ENCODE data around the gene NECTIN2. TPM values are rescaled to one million over a fixed set of nuclear protein-coding genes. Genes with fewer than 3 reads are reported as not detected.
"Not testable (repeated sequence)": the region's sequence is repeated elsewhere in the genome, so short reads cannot be mapped to it uniquely, and the experiment has no call there.

Gene NECTIN2
- total RNA-seq, 1 donor from 2014 or later, result 60.0 TPM

DNA sequence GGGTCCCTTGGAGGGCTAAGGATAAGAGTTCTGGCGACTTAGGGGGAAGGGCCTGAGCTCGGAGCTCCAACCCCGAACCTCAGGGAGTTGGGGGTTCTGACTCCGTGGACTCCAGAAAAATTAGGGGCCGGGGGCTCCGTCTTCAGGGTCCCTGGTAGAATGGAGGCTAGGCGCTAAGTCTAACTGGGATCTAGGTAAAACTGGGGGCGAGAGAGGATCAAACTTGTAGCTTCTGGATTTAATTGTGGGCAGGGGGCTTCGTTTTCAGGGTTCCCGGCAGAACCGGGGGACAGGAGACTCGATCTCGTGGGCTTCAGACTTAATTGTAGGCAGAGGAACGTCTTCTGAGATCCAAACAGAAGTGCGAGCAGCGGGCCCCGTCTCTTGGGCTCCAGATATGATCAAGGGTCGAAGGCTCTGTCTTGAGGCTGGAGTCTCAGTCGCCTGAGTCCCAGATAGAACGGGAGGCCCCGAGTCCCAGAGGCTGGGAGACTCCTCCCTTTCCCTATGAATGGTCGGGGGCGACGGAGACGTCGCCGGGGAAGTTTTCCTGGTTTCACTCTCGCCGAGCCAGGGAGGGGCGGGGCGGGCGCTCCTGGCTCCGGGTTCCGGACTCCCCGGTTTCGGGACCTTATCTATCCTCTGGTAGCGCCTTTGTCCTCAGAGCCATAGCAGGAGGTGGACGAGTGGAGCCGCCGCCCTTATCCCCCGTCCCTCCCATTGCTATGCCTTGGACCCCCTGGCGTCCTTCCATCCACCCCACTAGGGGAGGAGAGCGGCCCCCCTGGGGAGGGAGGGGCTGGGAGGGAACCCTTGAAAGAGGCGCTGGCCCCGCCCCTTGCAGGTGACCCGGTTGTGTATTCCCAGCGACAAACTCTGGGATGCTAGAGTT lies 1.3 kb downstream of the NECTIN2 start:
- intact Hi-C loops (cut with DNase I), result loop anchor here (2.0 to 10.0 kb wide), 3 partner anchors 23 to 123 kb away; partner anchors contain the start of gene TOMM40

DNA sequence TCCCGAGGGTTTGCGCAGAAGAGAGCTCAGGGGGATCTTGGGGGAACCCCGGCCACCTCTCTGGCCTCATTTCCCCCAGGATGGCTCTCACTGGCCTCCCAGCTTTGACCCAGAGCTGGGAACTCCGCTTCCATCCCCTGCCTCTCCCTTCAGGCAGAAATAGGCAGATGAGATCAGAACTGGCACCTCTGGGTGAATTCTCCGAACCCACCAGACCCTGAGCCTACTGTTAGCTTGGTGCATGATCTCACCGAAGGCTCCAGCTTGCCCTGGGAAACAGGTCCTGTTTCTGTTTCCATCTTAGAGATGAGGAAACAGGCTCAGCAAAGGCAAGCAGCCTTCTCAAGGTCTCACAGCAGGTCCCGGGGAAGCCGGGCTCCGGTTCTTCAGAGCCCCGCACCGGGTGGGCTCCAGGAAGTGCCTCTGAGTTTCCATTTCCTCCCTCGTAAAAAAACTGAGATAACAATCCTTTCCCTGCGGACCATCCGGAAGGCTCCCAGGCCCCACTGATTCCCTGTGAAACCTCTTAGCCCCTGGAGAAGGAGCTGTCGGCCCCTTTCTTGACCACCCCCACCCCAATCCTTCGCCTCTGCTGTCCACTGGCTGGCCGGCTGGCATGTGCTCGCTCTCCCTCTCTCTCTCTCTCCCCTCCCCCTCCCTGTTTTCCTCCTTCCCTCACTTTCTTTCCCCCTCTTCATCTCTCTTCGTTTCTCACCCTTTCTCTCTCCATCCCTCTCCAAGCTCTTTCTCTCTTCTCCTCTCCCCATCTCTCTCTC lies 2.1 kb downstream of the NECTIN2 start:
- DNase-seq (ENCODE audit: low spot score), result no peak
- intact Hi-C loops (cut with DNase I), result loop anchor here (2.0 to 10.0 kb wide), 2 partner anchors 23 to 123 kb away; no protein-coding TSS in a partner anchor

More for the DNA sequence above, 1.3 kb downstream of the NECTIN2 start:
- DNase-seq (ENCODE audit: low spot score), result peak; percentile 87

DNA sequence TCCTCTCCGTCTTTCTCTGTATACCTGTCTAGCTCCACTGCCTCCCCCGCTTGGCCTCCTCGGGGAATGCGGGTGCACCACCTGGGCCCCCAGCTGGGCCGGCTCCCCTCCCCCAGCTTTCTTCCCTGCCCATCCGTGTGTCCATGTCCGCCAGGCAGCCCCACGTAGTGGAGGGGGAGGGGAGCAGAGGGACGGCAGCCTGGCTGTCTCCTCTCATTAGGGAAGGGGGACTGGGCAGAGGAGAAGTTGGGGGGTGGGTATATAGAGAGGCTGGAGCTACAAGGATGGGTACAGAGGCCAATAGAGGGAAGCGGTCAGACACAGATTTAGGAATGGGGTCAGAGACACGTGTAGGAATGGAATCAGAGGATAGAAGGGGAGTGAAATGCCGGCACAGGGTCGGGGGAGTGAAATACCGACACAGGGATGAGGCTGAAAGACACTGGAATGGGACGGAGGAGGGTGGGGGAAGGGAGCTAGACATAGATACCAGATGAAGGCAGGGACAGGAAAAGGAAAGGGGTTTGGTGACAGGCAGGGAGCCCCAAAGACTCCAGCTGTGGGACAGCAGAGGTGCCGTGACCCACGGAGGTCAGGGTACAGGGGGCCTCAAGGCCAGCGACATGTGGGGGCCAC lies 2.8 kb downstream of the NECTIN2 start:
- no peak for DNase-seq (ENCODE audit: low spot score)

DNA sequence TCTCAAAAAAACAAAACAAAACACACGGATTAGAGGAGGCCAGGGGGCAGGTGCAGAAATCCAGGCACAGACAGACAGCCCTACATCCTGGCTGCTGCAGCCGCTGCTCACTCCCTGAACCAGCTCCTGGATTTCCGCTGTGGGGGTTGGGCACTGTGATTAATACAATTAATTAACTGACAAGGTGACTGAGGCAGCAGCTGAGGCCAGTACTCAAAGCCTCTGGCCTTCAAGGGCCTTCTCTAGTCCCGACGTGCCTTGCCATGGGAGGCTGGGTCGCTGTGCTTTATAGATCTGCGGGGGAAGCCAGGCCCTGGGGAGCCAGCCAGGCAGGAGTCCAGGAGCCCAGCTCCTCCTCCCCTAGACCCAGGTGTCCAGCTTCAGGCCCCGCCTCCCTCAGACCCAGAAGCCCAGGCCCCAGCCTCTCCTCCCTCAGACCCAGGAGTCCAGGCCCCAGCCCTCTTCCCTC lies 4.6 kb downstream of the NECTIN2 start:
- intact Hi-C loops (cut with DNase I), result no loop called here
- DNase-seq (ENCODE audit: low spot score), result no peak

More for the DNA sequence above, 2.8 kb downstream of the NECTIN2 start:
- intact Hi-C loops (cut with DNase I), result loop anchor here (2.0 to 10.0 kb wide), 2 partner anchors 22 to 124 kb away; no protein-coding TSS in a partner anchor

DNA sequence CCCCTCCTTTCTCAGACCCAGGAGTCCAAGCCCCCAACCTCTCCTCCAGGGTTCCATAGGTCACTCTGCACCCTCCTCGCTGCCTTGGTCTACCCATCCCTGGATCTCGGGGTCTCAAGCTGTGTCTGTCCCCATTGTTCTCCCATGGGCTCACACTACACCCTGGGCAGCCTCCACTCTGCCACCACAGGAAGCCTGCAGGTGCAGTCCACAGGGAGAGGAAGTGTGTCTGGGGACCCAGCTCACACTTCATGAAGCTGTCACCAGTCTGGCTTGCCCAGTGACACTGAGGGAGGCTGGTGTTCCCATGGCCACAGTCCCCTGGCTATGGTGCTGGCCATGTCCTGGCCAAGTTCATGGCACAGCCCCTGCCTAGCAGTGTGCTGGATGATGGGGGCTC lies 5.3 kb downstream of the NECTIN2 start:
- no peak for DNase-seq (ENCODE audit: low spot score)
- intact Hi-C loops (cut with DNase I), result no loop called here

DNA sequence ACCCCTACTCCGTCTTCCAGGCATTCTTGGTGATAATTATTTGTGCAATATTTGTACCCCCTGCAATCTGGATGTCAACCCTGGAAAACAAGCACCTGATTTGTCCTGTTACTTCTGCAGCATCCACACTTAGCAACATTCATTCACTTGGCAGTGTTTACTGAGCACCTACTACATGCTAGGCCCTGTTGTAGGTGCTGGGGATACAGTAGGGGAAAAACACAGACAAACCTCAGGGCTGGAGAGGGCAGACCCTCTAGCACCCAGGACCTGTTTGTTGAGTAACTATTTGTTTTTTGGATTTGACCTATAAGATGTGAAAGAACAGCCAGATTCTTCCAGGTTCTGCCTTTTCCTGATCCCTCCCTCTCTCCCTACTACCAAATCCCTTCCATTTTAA lies 9.5 kb downstream of the NECTIN2 start:
- intact Hi-C loops (cut with DNase I), result no loop called here
- no peak for DNase-seq (ENCODE audit: low spot score)

DNA sequence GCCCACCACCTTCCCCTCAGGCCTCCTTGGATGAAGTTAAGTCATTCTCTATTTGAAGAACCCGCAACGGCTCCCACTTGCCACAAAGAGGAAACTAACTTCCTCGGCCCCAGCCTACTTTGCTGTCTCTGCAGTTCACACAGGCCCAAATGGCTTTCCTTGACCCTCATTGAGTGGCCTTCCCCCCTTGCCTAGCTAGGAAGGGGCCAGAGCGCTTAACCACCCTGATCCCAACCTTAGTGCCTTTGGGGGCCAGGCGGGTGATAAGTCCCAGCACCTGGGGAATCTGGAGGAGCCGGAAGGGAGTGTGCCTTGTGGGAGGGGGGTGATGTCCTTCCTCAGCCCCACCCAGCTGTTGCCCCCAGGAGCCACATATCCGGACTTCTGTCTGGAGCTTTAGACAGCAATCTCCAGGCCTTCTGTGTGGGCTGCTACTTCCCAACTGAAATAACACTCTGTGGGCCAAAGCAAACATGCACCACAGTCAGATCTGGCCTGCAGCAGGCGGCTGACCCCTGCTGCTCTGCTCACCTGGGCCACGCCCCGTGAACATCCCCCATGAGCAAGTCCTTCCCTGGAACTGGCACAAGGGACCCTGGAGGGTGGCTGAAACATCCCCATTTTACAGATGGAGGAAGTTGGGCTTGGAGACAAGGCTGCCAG lies 10.5 kb downstream of the NECTIN2 start:
- DNase-seq (ENCODE audit: low spot score), result no peak
- intact Hi-C loops (cut with DNase I), result no loop called here

DNA sequence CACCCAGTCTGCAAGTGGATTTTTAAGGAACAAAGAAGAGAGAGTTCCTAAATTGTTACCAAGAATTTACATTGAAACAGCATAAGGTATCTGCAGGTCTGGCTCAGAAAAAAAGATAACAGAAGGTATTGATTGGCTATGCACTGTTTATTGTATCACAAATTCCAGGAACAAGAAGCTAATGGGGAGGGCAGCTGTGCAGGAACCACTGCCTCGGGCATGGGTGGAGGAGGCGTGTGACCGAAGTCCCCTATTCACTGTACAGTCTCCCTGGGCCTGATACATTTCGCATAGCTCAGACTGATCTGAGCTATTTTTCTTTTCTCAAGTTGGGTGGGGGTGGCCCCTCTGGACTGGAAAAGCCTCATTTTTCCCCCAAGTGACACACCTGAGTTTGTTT lies 11.7 kb downstream of the NECTIN2 start:
- DNase-seq (ENCODE audit: low spot score), result no peak
- intact Hi-C loops (cut with DNase I), result no loop called here

DNA sequence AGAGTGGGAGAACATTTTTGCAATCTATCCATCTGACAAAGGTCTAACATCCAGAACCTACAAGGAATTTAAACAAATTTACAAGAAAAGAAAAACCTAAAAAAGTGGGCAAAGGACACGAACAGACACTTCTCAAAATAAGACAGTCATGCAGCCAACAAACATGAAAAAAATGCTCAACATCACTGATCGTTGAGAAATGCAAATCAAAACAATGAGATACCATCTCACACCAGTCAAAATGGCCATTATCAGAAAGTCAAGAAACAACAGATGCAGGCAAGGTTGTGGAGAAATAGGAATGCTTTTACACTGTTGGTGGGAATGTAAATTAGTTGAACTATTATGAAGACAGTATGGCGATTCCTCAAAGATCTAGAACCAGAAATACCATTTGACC lies 15.5 kb downstream of the NECTIN2 start:
- intact Hi-C loops (cut with DNase I), result not testable (repeated sequence)

DNA sequence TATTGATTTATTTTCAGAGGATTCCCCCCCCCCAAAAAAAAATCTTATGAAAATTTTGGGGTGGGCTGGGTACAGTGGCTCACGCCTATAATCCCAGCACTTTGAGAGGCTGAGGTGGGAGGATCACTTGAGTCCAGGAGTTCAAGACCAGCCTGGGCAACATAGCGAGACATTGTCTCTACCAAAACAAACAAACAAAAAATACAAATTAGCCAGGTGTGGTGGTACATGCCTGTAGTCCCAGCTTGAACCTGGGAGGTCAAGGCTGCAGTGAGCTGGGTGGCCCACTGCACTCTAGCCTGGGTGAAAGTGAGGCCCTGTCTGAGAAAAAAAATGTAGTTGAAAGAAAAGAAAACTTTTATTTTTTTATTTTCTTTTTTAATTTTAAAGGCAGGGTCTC lies 17.9 kb downstream of the NECTIN2 start:
- intact Hi-C loops (cut with DNase I), result no loop called here
- DNase-seq (ENCODE audit: low spot score), result no peak

More for the DNA sequence above, 15.5 kb downstream of the NECTIN2 start:
- not testable (repeated sequence) for DNase-seq (ENCODE audit: low spot score)

DNA sequence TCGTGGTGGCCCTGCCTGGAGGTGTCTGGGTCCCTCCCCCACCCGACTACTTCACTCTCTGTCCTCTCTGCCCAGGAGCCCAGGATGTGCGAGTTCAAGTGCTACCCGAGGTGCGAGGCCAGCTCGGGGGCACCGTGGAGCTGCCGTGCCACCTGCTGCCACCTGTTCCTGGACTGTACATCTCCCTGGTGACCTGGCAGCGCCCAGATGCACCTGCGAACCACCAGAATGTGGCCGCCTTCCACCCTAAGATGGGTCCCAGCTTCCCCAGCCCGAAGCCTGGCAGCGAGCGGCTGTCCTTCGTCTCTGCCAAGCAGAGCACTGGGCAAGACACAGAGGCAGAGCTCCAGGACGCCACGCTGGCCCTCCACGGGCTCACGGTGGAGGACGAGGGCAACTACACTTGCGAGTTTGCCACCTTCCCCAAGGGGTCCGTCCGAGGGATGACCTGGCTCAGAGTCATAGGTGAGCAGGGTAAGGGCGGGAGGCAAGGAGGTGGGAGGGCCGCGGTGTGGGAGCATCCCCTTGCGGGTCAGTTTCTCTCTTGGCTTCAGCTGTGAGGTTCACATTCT lies 19.2 kb downstream of the NECTIN2 start:
- no peak for DNase-seq (ENCODE audit: low spot score)
- intact Hi-C loops (cut with DNase I), result no loop called here

DNA sequence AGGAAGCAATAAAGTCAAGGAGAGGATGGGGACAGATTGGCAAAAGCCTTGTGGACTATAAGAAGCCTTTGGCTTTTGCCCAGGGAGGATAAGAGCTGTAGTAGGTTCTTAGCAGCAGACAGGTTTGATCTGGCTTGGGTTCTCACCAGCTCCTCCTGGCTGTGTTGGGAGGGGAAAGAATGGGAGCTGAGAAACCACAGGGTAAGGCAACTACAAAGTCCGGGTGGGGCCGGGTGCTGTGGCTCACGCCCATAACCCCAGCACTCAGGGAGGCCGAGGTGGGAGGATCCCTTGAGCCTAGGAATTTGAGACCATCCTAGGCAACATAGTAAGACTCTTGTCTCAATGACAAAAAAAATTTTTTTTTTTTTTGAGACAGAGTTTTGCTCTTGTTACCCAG lies 20.6 kb downstream of the NECTIN2 start:
- no peak for DNase-seq (ENCODE audit: low spot score)
- intact Hi-C loops (cut with DNase I), result no loop called here

DNA sequence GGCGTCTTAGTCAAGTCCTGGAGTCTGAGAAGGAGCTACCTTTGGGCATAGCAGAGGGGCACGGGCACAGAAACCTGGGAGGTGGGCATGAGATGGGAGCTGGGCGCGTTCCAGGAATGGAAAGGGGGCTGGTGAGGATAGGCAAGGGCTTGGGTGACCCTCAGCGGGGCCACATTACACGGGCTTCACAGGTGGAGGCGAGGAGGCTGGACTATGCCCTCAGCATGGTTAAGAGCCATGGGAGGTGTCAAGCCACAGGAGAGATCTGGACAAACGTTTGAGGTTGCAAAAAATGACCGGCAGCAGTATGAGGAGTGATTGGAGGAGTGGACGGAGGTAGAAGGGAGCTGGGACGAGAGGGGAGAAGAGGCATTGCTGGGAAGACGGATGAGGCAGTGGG lies 21.5 kb downstream of the NECTIN2 start:
- intact Hi-C loops (cut with DNase I), result no loop called here
- DNase-seq (ENCODE audit: low spot score), result no peak

DNA sequence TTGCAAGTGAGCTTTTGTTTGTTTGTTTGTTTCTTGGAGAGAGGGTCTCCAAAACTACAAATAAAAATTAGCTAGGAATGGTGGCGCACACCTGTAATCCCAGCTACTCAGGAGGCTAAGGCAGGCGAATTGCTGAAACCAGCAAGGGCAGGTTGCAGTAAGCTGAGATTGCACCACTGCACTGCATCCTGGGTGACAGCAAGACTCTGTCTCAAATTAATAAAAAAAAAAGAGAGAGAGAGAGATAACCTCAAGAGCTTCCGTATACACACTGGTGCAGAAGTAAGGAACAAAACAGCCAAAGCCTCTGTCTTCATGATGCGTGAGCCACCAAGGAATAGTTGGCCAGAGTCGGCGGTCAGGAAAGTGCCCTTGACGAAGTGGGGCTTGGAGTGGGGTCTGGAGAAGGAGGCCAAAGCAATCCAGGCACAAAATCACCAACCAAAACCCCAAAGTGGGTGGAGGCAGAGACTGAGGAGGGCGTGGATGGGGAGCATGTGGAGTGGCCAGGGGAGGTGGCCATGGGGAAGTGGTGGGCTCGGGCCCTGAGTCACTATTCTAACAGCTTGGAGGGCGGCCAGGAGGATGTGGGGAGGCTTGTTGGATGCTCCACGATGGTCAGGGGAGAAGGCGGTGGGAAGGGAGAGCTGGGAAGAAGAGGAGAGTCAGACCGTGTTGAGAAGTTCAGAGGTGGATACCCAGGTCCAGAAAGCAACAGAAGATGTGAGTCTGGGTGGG lies 23.8 kb downstream of the NECTIN2 start:
- DNase-seq (ENCODE audit: low spot score), result no peak

DNA sequence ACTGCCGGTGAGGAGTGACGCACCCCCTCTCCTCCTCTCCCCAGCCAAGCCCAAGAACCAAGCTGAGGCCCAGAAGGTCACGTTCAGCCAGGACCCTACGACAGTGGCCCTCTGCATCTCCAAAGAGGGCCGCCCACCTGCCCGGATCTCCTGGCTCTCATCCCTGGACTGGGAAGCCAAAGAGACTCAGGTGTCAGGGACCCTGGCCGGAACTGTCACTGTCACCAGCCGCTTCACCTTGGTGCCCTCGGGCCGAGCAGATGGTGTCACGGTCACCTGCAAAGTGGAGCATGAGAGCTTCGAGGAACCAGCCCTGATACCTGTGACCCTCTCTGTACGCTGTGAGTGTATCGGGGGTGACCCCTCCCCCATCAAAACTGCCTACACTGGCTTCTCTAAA lies 25.7 kb downstream of the NECTIN2 start:
- intact Hi-C loops (cut with DNase I), result loop anchor here (2.0 kb wide), 1 partner anchor 23 kb away; no protein-coding TSS in a partner anchor
- DNase-seq (ENCODE audit: low spot score), result no peak

More for the DNA sequence above, 23.8 kb downstream of the NECTIN2 start:
- intact Hi-C loops (cut with DNase I), result loop anchor here (2.0 kb wide), 1 partner anchor 21 kb away; no protein-coding TSS in a partner anchor

DNA sequence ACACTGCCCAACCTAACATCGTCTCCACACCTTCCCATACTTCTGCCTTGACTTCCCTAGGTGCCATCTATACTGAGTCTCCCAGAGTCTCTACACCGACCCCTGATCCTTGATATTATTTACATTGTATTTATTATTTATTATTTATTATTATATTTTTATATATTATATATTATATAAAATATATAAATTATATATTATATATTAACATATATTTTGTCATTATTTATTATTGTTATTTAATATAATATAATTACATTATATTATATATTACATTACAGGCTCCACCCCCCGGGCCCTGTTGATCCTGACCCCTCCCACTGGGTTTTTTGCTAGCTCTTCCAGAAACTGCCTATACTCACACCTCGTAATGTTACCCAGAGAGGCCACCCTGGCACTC lies 26.6 kb downstream of the NECTIN2 start:
- intact Hi-C loops (cut with DNase I), result no loop called here
- no peak for DNase-seq (ENCODE audit: low spot score)

DNA sequence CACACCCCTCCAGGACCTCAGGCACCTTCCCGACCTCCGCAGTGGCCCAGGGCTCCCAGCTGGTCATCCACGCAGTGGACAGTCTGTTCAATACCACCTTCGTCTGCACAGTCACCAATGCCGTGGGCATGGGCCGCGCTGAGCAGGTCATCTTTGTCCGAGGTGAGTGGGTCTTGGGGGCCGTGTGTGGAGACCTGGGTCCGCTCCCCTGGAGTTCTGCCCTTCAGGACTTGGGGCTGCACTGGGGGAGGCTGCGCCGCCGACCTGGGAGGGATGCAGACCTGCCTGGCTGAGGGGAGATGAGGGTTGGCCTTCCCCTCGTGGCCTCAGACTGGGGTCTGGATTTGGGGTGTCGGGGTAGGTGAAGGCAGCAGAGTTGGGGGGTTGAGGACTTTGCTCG lies 28.2 kb downstream of the NECTIN2 start:
- intact Hi-C loops (cut with DNase I), result no loop called here
- DNase-seq (ENCODE audit: low spot score), result no peak

Data from cardiac septum (tissue), 1 donor.